ENCODE results near the gene MCOLN2.
"Not testable (repeated sequence)": the region's sequence is repeated elsewhere in the genome, so short reads cannot be mapped to it uniquely, and the experiment has no call there.

The MCOLN2 gene

GRCh38 chr1:84912726-84913554, 84.0 kb downstream of the MCOLN2 start:
- ATAC-seq (ENCODE audit: insufficient read depth, low read depth) (no peak), DNase-seq (no peak)
- Histone ChIP-seq H3K4me2 (ENCODE audit: insufficient read depth, low read length) (no peak overlapping the region), H4K20me1 (ENCODE audit: insufficient read depth, low read length) (no peaks in the 10 kb centered on the region), H3K79me2 (ENCODE audit: insufficient read depth, low read length) (no peaks in the 10 kb centered on the region), H3K36me3 (ENCODE audit: insufficient read depth, low read length) (no peaks in the 10 kb centered on the region), H3K27ac (ENCODE audit: low read length) (no peak overlapping the region), H3K9ac (ENCODE audit: low read depth, low read length) (no peak overlapping the region), H3K4me1 (ENCODE audit: insufficient read depth, low read length) (no peaks in the 10 kb centered on the region), H2AFZ (ENCODE audit: low read depth, low read length) (no peak overlapping the region), H3K4me3 (ENCODE audit: low read depth in 1 of 2, low read length in 2 of 2) (no peak overlapping the region), H3K9me3 (ENCODE audit: insufficient read depth, low read length, severe bottlenecking) (no peaks in the 10 kb centered on the region), H3K27me3 (ENCODE audit: insufficient read depth, low read length, poor library complexity) (no peaks in the 10 kb centered on the region)
- TF ChIP-seq EZH2 (IDR thresholded peaks at IDR 0.05; ENCODE audit: borderline replicate concordance, low read depth, low read length, severe bottlenecking), result no peak

DNA sequence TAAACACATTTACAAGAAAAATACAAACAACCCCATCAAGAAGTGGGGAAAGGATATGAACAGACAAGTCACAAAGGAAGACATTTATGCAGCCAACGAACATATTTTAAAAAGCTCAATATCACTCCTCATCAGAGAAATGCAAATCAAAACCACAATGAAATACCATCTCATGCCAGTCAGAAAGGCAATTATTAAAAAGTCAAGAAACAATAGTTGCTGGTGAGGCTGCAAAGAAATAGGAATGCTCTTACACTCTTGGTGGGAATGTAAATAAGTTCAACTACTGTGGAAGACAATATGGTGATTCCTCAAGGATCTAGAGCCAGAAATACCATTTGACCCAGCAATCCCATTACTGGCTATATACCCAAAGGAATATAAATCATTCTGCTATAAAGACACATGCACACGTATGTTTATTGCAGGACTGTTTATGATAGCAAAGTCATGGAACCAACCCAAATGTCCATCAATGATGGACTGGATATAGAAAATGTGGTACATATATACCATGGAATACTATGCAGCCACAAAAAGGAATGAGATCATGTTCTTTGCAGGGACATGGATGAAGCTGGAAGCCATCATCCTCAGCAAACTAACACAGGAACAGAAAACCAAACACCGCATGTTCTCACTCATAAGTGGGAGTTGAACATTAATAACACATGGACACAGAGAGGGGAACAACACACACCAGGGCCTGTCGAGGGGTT, 88.0 kb downstream of the MCOLN2 start:
- not testable (repeated sequence) for H2AFZ ChIP-seq (ENCODE audit: low read depth, low read length); H3K27ac ChIP-seq (ENCODE audit: low read length); H3K9ac ChIP-seq (ENCODE audit: low read depth, low read length); H3K9me3 ChIP-seq (ENCODE audit: insufficient read depth, low read length, severe bottlenecking); H3K4me3 ChIP-seq (ENCODE audit: low read depth in 1 of 2, low read length in 2 of 2); DNase-seq; H3K4me1 ChIP-seq (ENCODE audit: insufficient read depth, low read length); H3K27me3 ChIP-seq (ENCODE audit: insufficient read depth, low read length, poor library complexity); ATAC-seq (ENCODE audit: insufficient read depth, low read depth); H3K4me2 ChIP-seq (ENCODE audit: insufficient read depth, low read length); H4K20me1 ChIP-seq (ENCODE audit: insufficient read depth, low read length); H3K79me2 ChIP-seq (ENCODE audit: insufficient read depth, low read length); H3K36me3 ChIP-seq (ENCODE audit: insufficient read depth, low read length)

DNA sequence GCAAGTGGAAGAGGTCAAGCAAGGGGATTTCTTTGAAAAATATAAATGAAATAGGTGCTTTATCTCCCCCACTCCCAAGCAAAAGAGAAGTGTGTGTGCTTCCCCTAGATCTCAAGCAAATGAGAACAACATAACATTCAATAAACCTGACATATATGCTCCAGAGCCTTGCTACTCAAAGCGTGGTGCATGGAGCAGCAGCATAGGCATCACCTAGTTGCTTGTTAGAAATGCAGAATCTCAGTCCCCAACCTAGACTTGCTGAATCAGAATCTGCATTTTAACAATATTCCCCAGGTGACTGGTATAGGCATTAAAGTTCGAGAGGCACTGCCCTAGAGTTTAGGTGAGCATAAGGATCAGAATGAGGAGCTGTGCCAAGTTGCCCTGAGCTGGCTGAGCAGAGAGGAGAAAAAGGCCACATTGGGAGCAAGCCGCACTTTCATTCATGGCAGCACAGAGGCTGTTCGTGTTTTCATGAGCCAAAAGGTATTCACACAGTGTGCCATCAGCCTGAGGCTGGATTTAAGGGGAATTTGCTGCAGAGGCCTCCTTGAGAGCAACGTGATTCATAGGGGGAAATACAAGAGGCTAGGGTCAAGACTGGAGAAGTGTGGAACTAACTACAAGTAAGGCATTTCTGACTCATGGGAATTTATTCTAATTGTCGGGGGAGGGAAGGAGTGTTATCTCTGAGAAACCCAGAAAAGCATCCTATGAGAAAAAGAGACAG, 89.7 kb downstream of the MCOLN2 start:
- TF ChIP-seq, protein P1, sequence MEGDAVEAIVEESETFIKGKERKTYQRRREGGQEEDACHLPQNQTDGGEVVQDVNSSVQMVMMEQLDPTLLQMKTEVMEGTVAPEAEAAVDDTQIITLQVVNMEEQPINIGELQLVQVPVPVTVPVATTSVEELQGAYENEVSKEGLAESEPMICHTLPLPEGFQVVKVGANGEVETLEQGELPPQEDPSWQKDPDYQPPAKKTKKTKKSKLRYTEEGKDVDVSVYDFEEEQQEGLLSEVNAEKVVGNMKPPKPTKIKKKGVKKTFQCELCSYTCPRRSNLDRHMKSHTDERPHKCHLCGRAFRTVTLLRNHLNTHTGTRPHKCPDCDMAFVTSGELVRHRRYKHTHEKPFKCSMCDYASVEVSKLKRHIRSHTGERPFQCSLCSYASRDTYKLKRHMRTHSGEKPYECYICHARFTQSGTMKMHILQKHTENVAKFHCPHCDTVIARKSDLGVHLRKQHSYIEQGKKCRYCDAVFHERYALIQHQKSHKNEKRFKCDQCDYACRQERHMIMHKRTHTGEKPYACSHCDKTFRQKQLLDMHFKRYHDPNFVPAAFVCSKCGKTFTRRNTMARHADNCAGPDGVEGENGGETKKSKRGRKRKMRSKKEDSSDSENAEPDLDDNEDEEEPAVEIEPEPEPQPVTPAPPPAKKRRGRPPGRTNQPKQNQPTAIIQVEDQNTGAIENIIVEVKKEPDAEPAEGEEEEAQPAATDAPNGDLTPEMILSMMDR (IDR thresholded peaks at IDR 0.05; ENCODE audit: borderline replicate concordance, extremely low read depth, low read length, poor library complexity, severe bottlenecking), result no peak
- TF ChIP-seq EZH2 (IDR thresholded peaks at IDR 0.05; ENCODE audit: borderline replicate concordance, low read depth, low read length, severe bottlenecking), result no peak

GRCh38 chr1:84902727-84903126, 94.2 kb downstream of the MCOLN2 start:
- H3K79me2 ChIP-seq (ENCODE audit: insufficient read depth, low read length); H3K36me3 ChIP-seq (ENCODE audit: insufficient read depth, low read length); ATAC-seq (ENCODE audit: insufficient read depth, low read depth); H3K4me3 ChIP-seq (ENCODE audit: low read depth in 1 of 2, low read length in 2 of 2); H3K9me3 ChIP-seq (ENCODE audit: insufficient read depth, low read length, severe bottlenecking); H3K27ac ChIP-seq (ENCODE audit: low read length); H3K9ac ChIP-seq (ENCODE audit: low read depth, low read length); H3K4me1 ChIP-seq (ENCODE audit: insufficient read depth, low read length); DNase-seq; H3K4me2 ChIP-seq (ENCODE audit: insufficient read depth, low read length); H3K27me3 ChIP-seq (ENCODE audit: insufficient read depth, low read length, poor library complexity); H2AFZ ChIP-seq (ENCODE audit: low read depth, low read length); H4K20me1 ChIP-seq (ENCODE audit: insufficient read depth, low read length): not testable (repeated sequence)

More for the DNA sequence above, 89.7 kb downstream of the MCOLN2 start:
- H3K27me3 ChIP-seq (ENCODE audit: insufficient read depth, low read length, poor library complexity), result no peaks in the 10 kb centered on the region
- H3K4me1 ChIP-seq (ENCODE audit: insufficient read depth, low read length), result no peaks in the 10 kb centered on the region
- no peak overlapping the region for H3K9ac ChIP-seq (ENCODE audit: low read depth, low read length)
- no peak for ATAC-seq (ENCODE audit: insufficient read depth, low read depth)
- no peaks in the 10 kb centered on the region for H3K79me2 ChIP-seq (ENCODE audit: insufficient read depth, low read length)
- H3K27ac ChIP-seq (ENCODE audit: low read length), result no peak overlapping the region
- H3K4me2 ChIP-seq (ENCODE audit: insufficient read depth, low read length), result no peak overlapping the region
- H4K20me1 ChIP-seq (ENCODE audit: insufficient read depth, low read length), result no peaks in the 10 kb centered on the region
- H3K4me3 ChIP-seq (ENCODE audit: low read depth in 1 of 2, low read length in 2 of 2), result no peak overlapping the region
- no peaks in the 10 kb centered on the region for H3K36me3 ChIP-seq (ENCODE audit: insufficient read depth, low read length)
- DNase-seq, result no peak
- no peak overlapping the region for H2AFZ ChIP-seq (ENCODE audit: low read depth, low read length)
- H3K9me3 ChIP-seq (ENCODE audit: insufficient read depth, low read length, severe bottlenecking), result no peaks in the 10 kb centered on the region

Measured in DND-41 (cell line).